Endothelial cell (in vitro differentiated cells): ENCODE results near the gene LCE3A. TPM values are rescaled to one million over a fixed set of nuclear protein-coding genes. Genes with fewer than 3 reads are reported as not detected.

ENCODE experiments used
- DNase-seq: peaks from one replicate; pipeline ENCODE4 v3.0.0; 2021; ENCODE audit warnings: low spot score
- H3K27ac Mint-ChIP-seq: one replicate; pipeline ENCODE4 v1.8.0; 2021; ENCODE audit warnings: mixed read lengths, inconsistent platforms; ENCODE audit not compliant: unreplicated experiment
- H3K27me3 Mint-ChIP-seq: one replicate; pipeline ENCODE4 v1.8.0; 2021; ENCODE audit warnings: mild to moderate bottlenecking, moderate library complexity, mixed read lengths, inconsistent platforms; ENCODE audit not compliant: unreplicated experiment
- H3K36me3 Mint-ChIP-seq: one replicate; pipeline ENCODE4 v1.8.0; 2021; ENCODE audit warnings: mild to moderate bottlenecking, low read depth, mixed read lengths, inconsistent platforms; ENCODE audit not compliant: unreplicated experiment
- H3K4me1 Mint-ChIP-seq: one replicate; pipeline ENCODE4 v1.8.0; 2021; ENCODE audit warnings: mild to moderate bottlenecking, mixed read lengths, inconsistent platforms; ENCODE audit not compliant: unreplicated experiment
- H3K4me3 Mint-ChIP-seq: one replicate; pipeline ENCODE4 v1.8.0; 2021; ENCODE audit warnings: mild to moderate bottlenecking, mixed read lengths, inconsistent platforms; ENCODE audit not compliant: unreplicated experiment
- H3K9me3 Mint-ChIP-seq: one replicate; pipeline ENCODE4 v1.8.0; 2021; ENCODE audit warnings: mixed read lengths, inconsistent platforms; ENCODE audit not compliant: unreplicated experiment
- total RNA-seq: library from RNA; stranded (reverse); fragmentation: NEBNext Ultra II Directional; extraction: Animal tissue kit (Norgen Biotek cat#: 25700); gene quantifications from one replicate; pipeline ENCODE4 v1.2.1, GENCODE V29; 2021; ENCODE audit not compliant: unreplicated experiment
- TF ChIP-seq, protein P1 (sequence below): fragments of 200-600 bp; sonication (generic); IDR thresholded peaks from one replicate; pipeline ENCODE4 v1.5.0; 2021; ENCODE audit warnings: antibody characterized with exemption; ENCODE audit not compliant: unreplicated experiment

LCE3A gene
- total RNA-seq, 1 donor from 2014 or later: not detected

DNA sequence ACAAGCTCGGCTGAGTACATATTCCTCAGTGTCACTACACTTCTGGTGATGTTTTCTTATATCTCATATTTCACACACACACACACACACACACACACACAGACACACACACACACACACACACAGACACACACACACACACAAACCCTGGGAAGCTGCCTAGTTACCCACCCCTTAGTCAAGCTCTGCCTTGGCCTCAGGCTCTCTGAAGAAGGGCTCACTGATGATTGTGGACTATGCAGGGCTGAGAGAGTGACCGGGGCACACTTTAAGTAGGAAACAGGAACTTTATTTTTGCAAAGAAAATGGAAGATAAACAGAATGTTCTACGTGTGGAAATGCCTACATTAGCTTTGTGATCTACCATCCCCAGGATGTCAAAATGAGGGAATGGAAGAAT is 21.0 kb upstream of the LCE3A start:
- H3K27me3 Mint-ChIP-seq: peaks cover 2% of the 10 kb centered on the region
- H3K4me3 Mint-ChIP-seq: no peak overlapping the region
- no peak for DNase-seq
- no peaks in the 10 kb centered on the region for H3K9me3 Mint-ChIP-seq
- H3K4me1 Mint-ChIP-seq: peaks cover 3% of the 10 kb centered on the region
- no peaks in the 10 kb centered on the region for H3K36me3 Mint-ChIP-seq
- TF ChIP-seq, protein P1, sequence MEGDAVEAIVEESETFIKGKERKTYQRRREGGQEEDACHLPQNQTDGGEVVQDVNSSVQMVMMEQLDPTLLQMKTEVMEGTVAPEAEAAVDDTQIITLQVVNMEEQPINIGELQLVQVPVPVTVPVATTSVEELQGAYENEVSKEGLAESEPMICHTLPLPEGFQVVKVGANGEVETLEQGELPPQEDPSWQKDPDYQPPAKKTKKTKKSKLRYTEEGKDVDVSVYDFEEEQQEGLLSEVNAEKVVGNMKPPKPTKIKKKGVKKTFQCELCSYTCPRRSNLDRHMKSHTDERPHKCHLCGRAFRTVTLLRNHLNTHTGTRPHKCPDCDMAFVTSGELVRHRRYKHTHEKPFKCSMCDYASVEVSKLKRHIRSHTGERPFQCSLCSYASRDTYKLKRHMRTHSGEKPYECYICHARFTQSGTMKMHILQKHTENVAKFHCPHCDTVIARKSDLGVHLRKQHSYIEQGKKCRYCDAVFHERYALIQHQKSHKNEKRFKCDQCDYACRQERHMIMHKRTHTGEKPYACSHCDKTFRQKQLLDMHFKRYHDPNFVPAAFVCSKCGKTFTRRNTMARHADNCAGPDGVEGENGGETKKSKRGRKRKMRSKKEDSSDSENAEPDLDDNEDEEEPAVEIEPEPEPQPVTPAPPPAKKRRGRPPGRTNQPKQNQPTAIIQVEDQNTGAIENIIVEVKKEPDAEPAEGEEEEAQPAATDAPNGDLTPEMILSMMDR: no peak
- H3K27ac Mint-ChIP-seq: no peak overlapping the region

DNA sequence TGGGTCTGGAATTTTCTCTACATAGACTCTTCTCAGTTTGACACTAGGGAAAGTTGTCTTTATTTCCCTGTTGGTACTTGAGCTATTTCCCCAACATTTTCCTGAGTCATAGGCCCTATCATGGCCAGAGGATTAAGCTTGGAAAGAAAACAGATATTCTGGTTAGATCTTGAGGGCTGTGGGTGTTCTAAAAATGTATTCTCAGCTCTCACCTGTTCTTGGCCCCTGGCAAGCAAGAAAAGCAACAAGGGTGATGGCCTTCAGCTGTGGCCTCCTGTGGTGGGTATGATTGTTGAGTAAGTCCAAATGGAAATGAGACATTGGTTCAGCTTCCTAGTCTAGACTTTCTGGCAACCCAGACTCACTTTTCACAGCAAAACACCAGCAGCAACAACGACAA is 17.4 kb upstream of the LCE3A start:
- Mint-ChIP-seq H3K27me3 (peaks cover 2% of the 10 kb centered on the region), H3K4me3 (no peak overlapping the region), H3K9me3 (no peaks in the 10 kb centered on the region), H3K4me1 (peaks cover 3% of the 10 kb centered on the region), H3K27ac (no peak overlapping the region), H3K36me3 (no peaks in the 10 kb centered on the region)
- TF ChIP-seq, protein P1: no peak
- no peak for DNase-seq

DNA sequence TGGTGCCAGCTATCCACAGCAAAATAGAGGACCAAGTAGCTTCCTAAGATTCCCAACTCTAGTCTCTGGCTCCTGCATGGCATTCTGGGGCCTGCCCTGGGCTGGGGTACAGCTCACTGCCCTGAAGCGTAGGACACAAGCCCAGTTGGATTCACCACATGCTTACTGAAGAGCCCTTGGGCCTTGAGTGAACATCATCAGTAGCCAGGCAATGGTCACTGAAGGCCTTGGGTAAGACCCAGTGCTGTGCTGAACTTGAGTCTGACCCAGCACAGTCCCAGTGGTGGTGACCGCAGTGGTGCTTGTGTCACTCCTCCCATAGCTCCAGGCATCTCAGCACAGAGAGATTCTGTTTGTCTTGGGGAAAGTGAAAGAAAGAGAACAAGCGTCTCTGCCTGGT is 7.7 kb upstream of the LCE3A start:
- no peaks in the 10 kb centered on the region for H3K9me3 Mint-ChIP-seq

DNA sequence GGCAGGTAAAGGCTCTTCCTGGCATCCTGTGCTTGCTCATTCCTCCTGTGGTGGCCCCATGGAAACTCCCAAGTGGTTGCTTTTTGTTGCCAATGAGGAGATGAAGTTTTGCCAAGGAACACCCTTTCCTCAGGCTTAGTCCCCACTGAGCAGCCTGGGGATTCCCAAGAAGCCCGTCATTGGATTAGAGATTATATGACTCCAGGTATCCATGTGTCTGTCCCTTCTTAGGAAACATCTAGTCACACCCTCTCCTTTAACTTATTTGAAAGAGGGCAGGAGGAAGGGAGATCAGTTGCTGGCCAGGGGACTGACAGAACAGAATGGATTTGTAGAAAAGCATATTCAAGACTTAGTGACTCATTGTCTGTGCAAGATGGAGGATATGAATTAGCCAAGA is 3.8 kb upstream of the LCE3A start:
- peaks cover 2% of the 10 kb centered on the region for H3K27me3 Mint-ChIP-seq
- no peaks in the 10 kb centered on the region for H3K36me3 Mint-ChIP-seq
- TF ChIP-seq, protein P1: no peak
- H3K9me3 Mint-ChIP-seq: no peaks in the 10 kb centered on the region
- H3K4me3 Mint-ChIP-seq: no peak overlapping the region
- H3K4me1 Mint-ChIP-seq: peaks cover 17% of the 10 kb centered on the region
- H3K27ac Mint-ChIP-seq: no peak overlapping the region
- DNase-seq: no peak

More for the DNA sequence above, 7.7 kb upstream of the LCE3A start:
- no peak for DNase-seq
- no peaks in the 10 kb centered on the region for H3K27me3 Mint-ChIP-seq
- H3K27ac Mint-ChIP-seq: no peak overlapping the region
- H3K4me1 Mint-ChIP-seq: peaks cover 4% of the 10 kb centered on the region
- TF ChIP-seq, protein P1: no peak
- no peak overlapping the region for H3K4me3 Mint-ChIP-seq
- H3K36me3 Mint-ChIP-seq: no peaks in the 10 kb centered on the region

DNA sequence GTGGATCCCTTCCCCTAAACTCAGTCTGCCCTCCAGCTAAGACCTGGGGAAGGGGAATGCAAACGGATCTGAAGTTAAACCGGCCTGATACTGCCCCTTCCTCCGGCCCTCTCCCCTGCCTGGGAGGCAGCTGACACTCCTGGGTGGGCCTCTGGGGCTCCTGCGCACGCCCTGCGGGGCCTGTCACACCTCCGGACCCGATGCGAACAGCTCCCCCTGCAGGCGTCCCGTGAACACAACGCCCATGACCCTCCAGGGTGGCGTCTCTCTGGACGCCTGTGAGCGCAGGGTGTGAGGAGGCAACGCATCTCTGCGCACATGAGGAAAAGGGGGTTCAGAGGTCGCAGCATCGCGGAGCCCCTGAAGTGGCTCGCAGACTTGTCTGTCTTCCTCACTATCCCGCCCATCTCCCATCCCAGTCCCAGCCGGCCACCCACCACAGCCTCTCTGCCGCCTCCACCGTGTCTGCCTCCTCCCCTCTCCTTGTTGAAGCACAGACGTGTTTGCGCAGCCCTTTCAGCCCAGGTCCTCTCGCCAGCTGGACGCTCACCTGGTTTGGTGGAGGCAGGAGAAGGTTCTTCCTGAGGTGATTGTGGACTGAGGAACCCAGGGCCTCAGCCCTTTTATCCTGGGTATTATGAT is 421 bp upstream of the LCE3A start:
- Mint-ChIP-seq H3K27ac (no peak overlapping the region), H3K4me3 (no peak overlapping the region), H3K27me3 (peaks cover 2% of the 10 kb centered on the region), H3K4me1 (peaks cover 17% of the 10 kb centered on the region), H3K9me3 (peaks cover 11% of the 10 kb centered on the region), H3K36me3 (peaks cover 7% of the 10 kb centered on the region)
- TF ChIP-seq, protein P1: peak; percentile 44
- no peak for DNase-seq
